Activated T-helper 17 cell treated with anti-CD3 and anti-CD28 coated beads, Interleukin-2, amount 50 U/mL, for 72 hours (primary cell): Measurements from ENCODE around the gene C1QBP. TPM values are rescaled to one million over a fixed set of nuclear protein-coding genes. Genes with fewer than 3 reads are reported as not detected.

Source experiments
- ATAC-seq: fragments of 150-1000 bp; cut with Tn5 transposase; replicated peaks from 2 replicates; pipeline ENCODE4 v1.10.0; 2021; ENCODE audit warnings: mild to moderate bottlenecking, moderate library complexity
- H3K27ac Mint-ChIP-seq: one replicate; pipeline ENCODE4 v1.8.0; 2022; ENCODE audit warnings: mixed read lengths
- H3K27me3 Mint-ChIP-seq: one replicate; pipeline ENCODE4 v1.8.0; 2022; ENCODE audit warnings: mixed read lengths
- H3K36me3 Mint-ChIP-seq: one replicate; pipeline ENCODE4 v1.8.0; 2022; ENCODE audit warnings: low read depth, mild to moderate bottlenecking, mixed read lengths
- H3K4me1 Mint-ChIP-seq: one replicate; pipeline ENCODE4 v1.8.0; 2022; ENCODE audit warnings: mixed read lengths
- H3K4me3 Mint-ChIP-seq: one replicate; pipeline ENCODE4 v1.8.0; 2022; ENCODE audit warnings: mild to moderate bottlenecking, mixed read lengths
- H3K9me3 Mint-ChIP-seq: one replicate; pipeline ENCODE4 v1.8.0; 2022; ENCODE audit warnings: mixed read lengths
- total RNA-seq, 2 donors: library from RNA; stranded (reverse); gene quantifications; one replicate each; pipeline ENCODE4 v1.2.3, GENCODE V29; 2022

C1QBP gene
- total RNA-seq, 2 donors from 2014 or later = 164 to 396 TPM

- peak; percentile 65 for ATAC-seq
- peak within 1 kb of the TSS; percentile 88 for H3K4me3 Mint-ChIP-seq
- no peaks in the 10 kb centered on the region for H3K27me3 Mint-ChIP-seq
- H3K36me3 Mint-ChIP-seq = peaks cover 98% of the 10 kb centered on the region
- H3K27ac Mint-ChIP-seq = peak within 1 kb of the TSS; percentile 86
- peaks cover 22% of the 10 kb centered on the region for H3K4me1 Mint-ChIP-seq
- H3K9me3 Mint-ChIP-seq = no peaks in the 10 kb centered on the region
These were observed 18.8 kb downstream of the C1QBP start, which contains the start of gene RPAIN for GRCh38 chr17:5419959-5420653. TSS of gene RPAIN (plus strand) at chr17:5420182. CDS start at chr17:5420211, 29 bp downstream.

GRCh38 chr17:5419356-5419958 is 19.5 kb downstream of the C1QBP start, which contains the start of gene NUP88:
TSS of gene NUP88 (minus strand) at chr17:5419662. CDS start at chr17:5419650, 12 bp downstream.
- peak; percentile 95 for ATAC-seq
- Mint-ChIP-seq H3K27ac (peak within 1 kb of the TSS; percentile 86), H3K27me3 (no peaks in the 10 kb centered on the region), H3K9me3 (no peaks in the 10 kb centered on the region), H3K4me3 (peak within 1 kb of the TSS; percentile 88), H3K4me1 (peaks cover 22% of the 10 kb centered on the region), H3K36me3 (peaks cover 98% of the 10 kb centered on the region)

GRCh38 chr17:5418858-5419355 is 20.0 kb downstream of the C1QBP start:
- H3K27ac Mint-ChIP-seq = peak overlapping the region; percentile 86
- peak overlapping the region; percentile 88 for H3K4me3 Mint-ChIP-seq
- H3K27me3 Mint-ChIP-seq = no peaks in the 10 kb centered on the region
- ATAC-seq = peak; percentile 46
- no peaks in the 10 kb centered on the region for H3K9me3 Mint-ChIP-seq
- peaks cover 22% of the 10 kb centered on the region for H3K4me1 Mint-ChIP-seq
- H3K36me3 Mint-ChIP-seq = peaks cover 98% of the 10 kb centered on the region

DNA sequence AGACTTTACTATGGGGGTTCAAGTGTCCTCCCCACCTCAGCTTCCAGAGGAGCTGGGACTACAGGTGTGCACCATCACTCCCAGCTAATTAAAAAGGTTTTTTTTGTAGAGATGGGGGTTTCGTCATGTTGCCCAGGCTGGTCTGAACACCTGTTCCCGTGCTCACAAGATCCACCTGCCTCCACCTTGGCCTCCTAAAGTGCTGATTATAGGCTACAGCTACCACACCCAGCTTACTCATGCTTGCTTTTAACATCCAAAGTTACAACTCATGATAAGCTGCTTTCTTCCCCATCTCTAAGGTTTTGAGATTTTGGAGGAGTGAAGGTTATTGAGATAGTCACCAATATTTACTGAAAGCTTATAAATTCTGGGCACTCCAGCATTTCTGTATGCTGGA is 22.1 kb downstream of the C1QBP start:
- H3K9me3 Mint-ChIP-seq = no peaks in the 10 kb centered on the region
- peak overlapping the region; percentile 88 for H3K4me3 Mint-ChIP-seq
- no peak for ATAC-seq
- peaks cover 25% of the 10 kb centered on the region for H3K4me1 Mint-ChIP-seq
- no peaks in the 10 kb centered on the region for H3K27me3 Mint-ChIP-seq
- H3K36me3 Mint-ChIP-seq = peaks cover 98% of the 10 kb centered on the region
- no peak overlapping the region for H3K27ac Mint-ChIP-seq

- ATAC-seq = peak; percentile 86
- Mint-ChIP-seq H3K4me3 (peak overlapping the region; percentile 9), H3K4me1 (peaks cover 24% of the 10 kb centered on the region), H3K9me3 (no peaks in the 10 kb centered on the region), H3K27me3 (no peaks in the 10 kb centered on the region), H3K36me3 (peaks cover 69% of the 10 kb centered on the region), H3K27ac (no peak overlapping the region)
These were observed 25.3 kb downstream of the C1QBP start for GRCh38 chr17:5413682-5414081.

DNA sequence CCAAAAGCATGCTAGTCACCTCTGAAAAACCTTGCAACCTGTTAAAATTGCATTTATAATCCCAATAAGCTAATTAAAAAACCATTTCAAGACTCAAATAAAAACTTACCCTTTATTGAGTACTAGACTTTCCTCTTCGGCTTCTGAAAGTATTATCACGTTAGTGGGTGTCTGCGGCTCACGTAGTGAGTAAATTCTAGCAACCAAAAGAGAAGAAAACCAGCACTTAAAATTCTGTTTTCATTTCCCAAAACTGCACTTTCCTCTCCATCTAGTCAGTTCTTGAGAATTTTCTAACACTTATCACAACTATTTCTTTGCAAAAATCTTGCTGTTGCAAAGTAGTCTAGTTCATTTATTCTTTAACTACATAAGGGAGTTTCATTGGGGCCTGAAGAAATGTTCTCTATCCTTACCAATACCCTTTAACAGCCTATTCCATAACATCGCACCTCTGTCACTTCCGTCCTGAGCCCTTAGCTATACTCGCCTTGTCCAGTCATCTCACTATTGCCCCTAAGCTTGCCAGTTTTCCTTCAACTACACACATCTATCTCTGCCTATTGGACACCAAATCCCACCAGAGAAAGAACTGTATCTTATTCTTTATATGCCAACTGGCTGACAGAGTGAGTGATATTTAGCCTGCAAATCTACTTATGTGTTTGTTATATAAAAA is 28.2 kb downstream of the C1QBP start:
- Mint-ChIP-seq H3K36me3 (peaks cover 42% of the 10 kb centered on the region), H3K27me3 (no peaks in the 10 kb centered on the region), H3K9me3 (no peaks in the 10 kb centered on the region), H3K27ac (peak overlapping the region; percentile 10), H3K4me1 (peaks cover 24% of the 10 kb centered on the region), H3K4me3 (peak overlapping the region; percentile 25)
- ATAC-seq = peak; percentile 70

GRCh38 chr17:5408186-5408585 is 30.8 kb downstream of the C1QBP start:
- Mint-ChIP-seq H3K9me3 (no peaks in the 10 kb centered on the region), H3K36me3 (peaks cover 17% of the 10 kb centered on the region), H3K27me3 (no peaks in the 10 kb centered on the region), H3K27ac (no peak overlapping the region), H3K4me1 (peaks cover 24% of the 10 kb centered on the region), H3K4me3 (no peak overlapping the region)
- ATAC-seq = no peak

- no peaks in the 10 kb centered on the region for H3K9me3 Mint-ChIP-seq
- no peak for ATAC-seq
- H3K27ac Mint-ChIP-seq = no peak overlapping the region
- no peaks in the 10 kb centered on the region for H3K27me3 Mint-ChIP-seq
- peaks cover 8% of the 10 kb centered on the region for H3K36me3 Mint-ChIP-seq
- peaks cover 8% of the 10 kb centered on the region for H3K4me1 Mint-ChIP-seq
- no peak overlapping the region for H3K4me3 Mint-ChIP-seq
These were observed 33.6 kb downstream of the C1QBP start for GRCh38 chr17:5405400-5405799.

- Mint-ChIP-seq H3K27ac (no peak overlapping the region), H3K9me3 (no peaks in the 10 kb centered on the region), H3K4me3 (no peak overlapping the region), H3K4me1 (peaks cover 5% of the 10 kb centered on the region), H3K27me3 (no peaks in the 10 kb centered on the region), H3K36me3 (peaks cover 64% of the 10 kb centered on the region)
- ATAC-seq = no peak
These were observed 39.2 kb downstream of the C1QBP start for GRCh38 chr17:5399767-5400166.

- H3K27ac Mint-ChIP-seq = peak overlapping the region; percentile 34
- H3K27me3 Mint-ChIP-seq = no peaks in the 10 kb centered on the region
- H3K4me3 Mint-ChIP-seq = no peak overlapping the region
- no peaks in the 10 kb centered on the region for H3K9me3 Mint-ChIP-seq
- H3K4me1 Mint-ChIP-seq = peaks cover 5% of the 10 kb centered on the region
- peak; percentile 85 for ATAC-seq
- peaks cover 96% of the 10 kb centered on the region for H3K36me3 Mint-ChIP-seq
These were observed 42.3 kb downstream of the C1QBP start for GRCh38 chr17:5396612-5397011.

DNA sequence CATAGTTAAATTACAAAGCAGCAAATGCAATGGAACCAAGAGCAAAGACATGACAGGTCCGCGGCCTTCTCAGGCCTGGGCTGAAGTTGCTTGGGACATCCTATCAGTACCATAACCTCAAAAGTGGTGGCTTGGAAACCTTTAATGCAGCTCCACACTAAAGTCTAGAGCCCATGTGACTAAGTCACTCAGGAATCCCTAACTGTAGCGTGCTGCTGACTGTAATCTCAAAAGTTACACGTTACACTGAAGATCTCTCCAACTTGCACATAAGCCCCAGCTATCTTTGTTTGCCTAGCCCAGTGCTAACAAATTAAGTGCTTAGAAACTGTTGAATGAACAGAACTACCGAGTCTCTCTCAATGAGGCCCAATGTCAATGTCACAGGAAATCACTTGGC is 47.3 kb downstream of the C1QBP start:
- Mint-ChIP-seq H3K36me3 (peaks cover 99% of the 10 kb centered on the region), H3K27ac (peak overlapping the region; percentile 6), H3K4me1 (peaks cover 9% of the 10 kb centered on the region), H3K4me3 (no peak overlapping the region), H3K27me3 (no peaks in the 10 kb centered on the region), H3K9me3 (no peaks in the 10 kb centered on the region)
- no peak for ATAC-seq

Other genes with a start within 250 kb of the C1QBP start
- 1 to 10 TPM; 4.7 to 6.3 TPM for gene ZNF594, start 247.3 kb downstream of the C1QBP start, total RNA-seq
- not detected for gene SCIMP, start 204.3 kb downstream of the C1QBP start, total RNA-seq
- 10 to 100 TPM; 35.7 to 55.5 TPM for gene RABEP1, start 156.9 kb downstream of the C1QBP start, total RNA-seq
- 100 to 1,000 TPM in 1 of 2 donors, 10 to 100 TPM in 1; 77.2 to 101 TPM for gene NUP88, start 19.5 kb downstream of the C1QBP start, total RNA-seq
- gene RPAIN, start 19.0 kb downstream of the C1QBP start, total RNA-seq = 10 to 100 TPM; 32.9 to 33.8 TPM
- 10 to 100 TPM; 16.2 to 43.8 TPM for gene DHX33, start 29.8 kb upstream of the C1QBP start, total RNA-seq
- gene DERL2, start 47.0 kb upstream of the C1QBP start, total RNA-seq = 10 to 100 TPM; 58.3 to 69.6 TPM
- 10 to 100 TPM; 24.1 to 33.9 TPM for gene MIS12, start 47.4 kb upstream of the C1QBP start, total RNA-seq
- 100 to 1,000 TPM in 1 of 2 donors, 10 to 100 TPM in 1; 39.9 to 129 TPM for gene NLRP1, start 145.4 kb upstream of the C1QBP start, total RNA-seq